Limb (tissue), 2 donors: Measurements from ENCODE around the gene WNT7B.

Experiments
- DNase-seq, 2 donors: peaks; one replicate each; pipeline ENCODE4 v3.0.0-alpha.2; 2016; ENCODE audit errors: extremely low spot score in 2 of 2

Gene WNT7B

DNA sequence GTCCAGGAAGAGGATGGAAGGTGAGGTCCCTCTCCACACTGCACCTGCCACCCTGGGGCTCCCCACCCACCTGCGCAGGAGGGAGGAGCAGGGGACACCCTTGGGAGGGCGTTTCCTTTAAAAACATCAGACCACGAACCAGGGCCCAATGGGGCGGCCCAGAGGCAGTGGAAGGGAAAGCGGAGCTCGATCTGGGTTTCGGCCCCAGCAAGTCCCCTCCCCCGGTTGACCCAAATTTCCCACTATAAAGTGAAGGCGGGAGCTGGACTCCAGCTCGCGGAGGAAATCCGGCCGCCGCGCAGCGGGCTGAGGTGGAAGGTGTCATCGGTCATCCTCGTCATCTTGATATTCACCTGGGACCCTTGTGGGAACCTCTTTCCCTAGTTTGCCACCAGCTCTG is 99.3 kb downstream of the WNT7B start:
- peak in 1 of 2 donors; percentile 27 for DNase-seq

DNA sequence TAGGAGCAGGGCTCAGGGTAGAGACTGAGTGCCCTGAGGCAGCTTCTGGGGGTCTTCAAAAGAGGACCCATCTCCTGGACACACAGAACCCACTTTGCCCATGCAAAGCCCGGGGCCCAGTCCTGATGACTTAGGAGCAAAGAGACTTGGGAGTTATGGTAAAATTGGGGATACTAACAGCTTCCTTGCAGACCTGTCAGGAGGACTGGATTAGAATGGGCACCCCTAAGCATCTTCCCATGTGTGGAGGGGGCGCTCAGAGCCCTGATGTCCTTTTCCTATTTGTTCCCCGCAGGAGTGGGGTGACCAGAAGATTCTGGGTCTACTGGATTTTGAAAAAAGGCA is 100.0 kb downstream of the WNT7B start:
- DNase-seq: no peak

- DNase-seq: peak in 1 of 2 donors; percentile 38
Measured at GRCh38 chr22:45876136-45877035, 100.6 kb downstream of the WNT7B start.

DNA sequence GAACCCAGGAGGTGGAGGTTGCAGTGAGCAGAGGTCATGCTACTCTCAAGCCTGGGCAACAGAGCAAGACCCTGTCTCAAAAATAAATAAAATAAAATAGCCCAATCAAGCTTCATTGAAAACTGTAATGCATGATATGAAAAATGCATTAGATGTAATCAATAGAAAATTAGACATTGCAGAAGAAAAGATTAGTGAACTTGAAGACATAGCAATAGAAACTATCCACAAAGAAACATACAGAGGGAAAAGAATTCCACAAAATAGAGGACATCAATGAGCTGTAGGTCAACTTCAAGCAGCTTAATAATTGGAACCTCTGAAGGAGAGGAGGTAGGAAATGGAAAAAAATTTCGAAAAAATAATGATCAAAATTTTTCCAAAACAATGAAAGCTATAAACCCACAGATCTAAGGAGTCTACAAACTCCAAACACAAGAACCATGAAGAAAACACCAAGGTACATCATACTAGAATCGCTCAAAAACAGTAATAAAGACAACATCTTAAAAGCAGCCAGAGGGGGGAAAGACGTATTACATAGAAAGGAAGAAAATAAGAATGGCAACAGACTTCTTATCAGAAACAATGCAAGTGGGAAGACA is 104.2 kb downstream of the WNT7B start:
- DNase-seq: no peak

DNA sequence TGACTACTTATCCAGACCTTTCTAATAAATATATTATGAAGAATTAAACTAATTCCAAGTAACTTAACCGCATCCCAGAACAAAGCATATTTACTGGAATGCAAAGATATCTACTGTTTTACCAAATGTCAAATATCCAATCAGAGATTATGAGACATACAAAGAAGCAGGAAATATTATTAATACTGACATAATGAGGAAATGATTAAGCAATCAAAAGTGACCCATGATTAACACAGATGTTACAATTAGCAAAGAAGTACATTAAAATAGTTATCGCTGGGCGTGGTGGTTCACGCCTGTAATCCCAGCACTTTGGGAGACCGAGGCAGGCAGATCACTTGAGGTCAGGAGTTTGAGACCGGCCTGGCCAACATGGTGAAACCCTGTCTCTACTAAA is 105.2 kb downstream of the WNT7B start:
- no peak for DNase-seq
